DLD1 (cell line): ENCODE measurements around the gene PCDHB12.
"Not testable (repeated sequence)": the region's sequence is repeated elsewhere in the genome, so short reads cannot be mapped to it uniquely, and the experiment has no call there.

Experiments used
- in situ Hi-C: cut with HindIII; loops from 2 replicates; pipeline ENCODE4 v1.10.0; 2017; ENCODE audit warnings: low sequenced_read_pairs

The PCDHB12 gene

GRCh38 chr5:141208478-141208877 lies at the start of gene PCDHB12:
Gene PCDHB12, plus strand, starts transcription at chr5:141208719. Its CDS starts 189 bp downstream, at chr5:141208908.
- in situ Hi-C loops: no loop called here

GRCh38 chr5:141172381-141173204 lies 35.9 kb upstream of the PCDHB12 start, which contains the start of gene PCDHB7:
Gene PCDHB7, plus strand, starts transcription at chr5:141172644. Its CDS starts 192 bp downstream, at chr5:141172836.
- in situ Hi-C loops: no loop called here

GRCh38 chr5:141174291-141175104 lies 34.0 kb upstream of the PCDHB12 start:
- in situ Hi-C loops: not testable (repeated sequence)

GRCh38 chr5:141175933-141176332 lies 32.6 kb upstream of the PCDHB12 start:
- in situ Hi-C loops: no loop called here

GRCh38 chr5:141177577-141178191 lies 30.8 kb upstream of the PCDHB12 start, which contains the start of gene PCDHB8:
Gene PCDHB8, plus strand, starts transcription at chr5:141177790. Its CDS starts 245 bp downstream, at chr5:141178035.
- in situ Hi-C loops: not testable (repeated sequence)

- in situ Hi-C loops: not testable (repeated sequence)
These were observed 29.1 kb upstream of the PCDHB12 start for GRCh38 chr5:141179371-141179770.

GRCh38 chr5:141179876-141180275 lies 28.6 kb upstream of the PCDHB12 start:
- in situ Hi-C loops: not testable (repeated sequence)

- in situ Hi-C loops: no loop called here
These were observed 28.2 kb upstream of the PCDHB12 start for GRCh38 chr5:141180313-141180712.

- in situ Hi-C loops: no loop called here
These were observed 26.3 kb upstream of the PCDHB12 start, which contains the start of gene PCDHB16 for GRCh38 chr5:141182248-141182647. Gene PCDHB16, plus strand, starts transcription at chr5:141182387. Its CDS starts 173 bp downstream, at chr5:141182560.

- in situ Hi-C loops: not testable (repeated sequence)
These were observed 24.2 kb upstream of the PCDHB12 start for GRCh38 chr5:141184117-141184855.

GRCh38 chr5:141186897-141187512 lies 21.5 kb upstream of the PCDHB12 start, which contains the start of gene PCDHB9:
Gene PCDHB9, plus strand, starts transcription at chr5:141187161. Its CDS starts 158 bp downstream, at chr5:141187319.
- in situ Hi-C loops: no loop called here

- in situ Hi-C loops: not testable (repeated sequence)
These were observed 19.8 kb upstream of the PCDHB12 start for GRCh38 chr5:141188682-141189081.

- in situ Hi-C loops: not testable (repeated sequence)
These were observed 19.4 kb upstream of the PCDHB12 start for GRCh38 chr5:141189131-141189530.

GRCh38 chr5:141192110-141192725 lies 16.3 kb upstream of the PCDHB12 start, which contains the start of gene PCDHB10:
Gene PCDHB10, plus strand, starts transcription at chr5:141192353. Its CDS starts 200 bp downstream, at chr5:141192553.
- in situ Hi-C loops: no loop called here

- in situ Hi-C loops: not testable (repeated sequence)
These were observed 14.2 kb upstream of the PCDHB12 start for GRCh38 chr5:141194332-141194731.

GRCh38 chr5:141196363-141196762 lies 12.2 kb upstream of the PCDHB12 start:
- in situ Hi-C loops: no loop called here

- in situ Hi-C loops: no loop called here
These were observed 8.9 kb upstream of the PCDHB12 start, which contains the start of gene PCDHB11 for GRCh38 chr5:141199359-141200235. Gene PCDHB11, plus strand, starts transcription at chr5:141199627. Its CDS starts 148 bp downstream, at chr5:141199775.

- in situ Hi-C loops: not testable (repeated sequence)
These were observed 7.4 kb upstream of the PCDHB12 start for GRCh38 chr5:141201126-141201525.
